DMS53 treated with DMSO at 0.1 percent for 48 hours (cell line): ENCODE data around the gene BMPR1B.

ENCODE experiments used
- DNase-seq: peaks from one replicate; lab custom pipeline; 2025; ENCODE audit not compliant: unreplicated experiment; lab: John Stamatoyannopoulos, UW

The BMPR1B gene

GRCh38 chr4:94905511-94905910, 147.8 kb downstream of the BMPR1B start:
- no peak for DNase-seq

- no peak for DNase-seq
These were observed 151.9 kb downstream of the BMPR1B start for GRCh38 chr4:94909645-94910044.

- DNase-seq = no peak
These were observed 153.4 kb downstream of the BMPR1B start for GRCh38 chr4:94911106-94911505.

- DNase-seq = no peak
These were observed 154.9 kb downstream of the BMPR1B start for GRCh38 chr4:94912606-94913005.

GRCh38 chr4:94913316-94913715, 155.6 kb downstream of the BMPR1B start:
- DNase-seq = no peak

GRCh38 chr4:94917146-94917545, 159.4 kb downstream of the BMPR1B start:
- DNase-seq = no peak

GRCh38 chr4:94918543-94918942, 160.8 kb downstream of the BMPR1B start:
- no peak for DNase-seq

GRCh38 chr4:94920369-94920768, 162.6 kb downstream of the BMPR1B start:
- no peak for DNase-seq

GRCh38 chr4:94924566-94924965, 166.8 kb downstream of the BMPR1B start:
- no peak for DNase-seq

GRCh38 chr4:94925764-94926347, 168.1 kb downstream of the BMPR1B start:
- no peak for DNase-seq

- no peak for DNase-seq
These were observed 169.2 kb downstream of the BMPR1B start for GRCh38 chr4:94926936-94927335.

GRCh38 chr4:94927696-94928095, 169.9 kb downstream of the BMPR1B start:
- DNase-seq = no peak

- no peak for DNase-seq
These were observed 171.9 kb downstream of the BMPR1B start for GRCh38 chr4:94929696-94930095.

- DNase-seq = no peak
These were observed 173.9 kb downstream of the BMPR1B start for GRCh38 chr4:94931626-94932025.

GRCh38 chr4:94932366-94932765, 174.6 kb downstream of the BMPR1B start:
- no peak for DNase-seq

- no peak for DNase-seq
These were observed 176.0 kb downstream of the BMPR1B start for GRCh38 chr4:94933799-94934198.

- no peak for DNase-seq
These were observed 176.4 kb downstream of the BMPR1B start for GRCh38 chr4:94934201-94934600.

GRCh38 chr4:94934864-94935263, 177.1 kb downstream of the BMPR1B start:
- DNase-seq = no peak

- DNase-seq = no peak
These were observed 179.1 kb downstream of the BMPR1B start for GRCh38 chr4:94936854-94937253.

- DNase-seq = no peak
These were observed 182.2 kb downstream of the BMPR1B start for GRCh38 chr4:94939791-94940519.

GRCh38 chr4:94940520-94940908, 182.8 kb downstream of the BMPR1B start:
- no peak for DNase-seq

GRCh38 chr4:94941706-94942105, 184.0 kb downstream of the BMPR1B start:
- DNase-seq = no peak

GRCh38 chr4:94944726-94945125, 187.0 kb downstream of the BMPR1B start:
- no peak for DNase-seq
